Caco-2 (cell line): ENCODE results near the gene PIR. TPM values are rescaled to one million over a fixed set of nuclear protein-coding genes. Genes with fewer than 3 reads are reported as not detected.

Source experiments
- BruUV-seq: library from RNA; stranded (reverse); fragments of 400-500 nt; replicated peaks from 2 replicates; lab custom pipeline; 2021; lab: Mats Ljungman, UMichigan
- CTCF ChIA-PET: fragments of 300-600 bp; sonication (Branson Sonifier 250); formaldehyde crosslinking; loops from one replicate; lab custom pipeline; 2022; ENCODE audit warnings: antibody characterized with exemption; lab: Charles Lee
- POLR2A ChIA-PET: fragments of 300-600 bp; sonication (Branson Sonifier 250); formaldehyde crosslinking; loops from one replicate; lab custom pipeline; 2022; ENCODE audit warnings: antibody characterized with exemption; lab: Charles Lee
- DNase-seq, 2 experiments: peaks; one replicate each; pipeline versions ENCODE4 v3.0.0 to v3.0.0-alpha.2; 2020 to 2022
- H3K27me3 ChIP-seq: replicated peaks from 2 replicates; pipeline ENCODE4 v1.6.0; 2011; ENCODE audit warnings: low read length; ENCODE audit not compliant: control insufficient read depth, insufficient read depth
- H3K36me3 ChIP-seq: 2 replicates; pipeline ENCODE4 v1.5.1; 2011; ENCODE audit warnings: low read length; ENCODE audit not compliant: control insufficient read depth, insufficient read depth
- H3K4me1 ChIP-seq: fragments of 250-450 bp; sonication (Bioruptor Pico); 2 replicates; pipeline ENCODE4 v1.5.1; 2020; ENCODE audit warnings: mild to moderate bottlenecking
- H3K4me3 ChIP-seq: 2 replicates; pipeline ENCODE4 v1.5.1; 2011; ENCODE audit warnings: low read depth, mild to moderate bottlenecking, control low read depth, low read length
- H3K9me3 ChIP-seq: fragments of 250-450 bp; sonication (Bioruptor Pico); 2 replicates; pipeline ENCODE4 v1.5.1; 2020; ENCODE audit warnings: mild to moderate bottlenecking, moderate library complexity
- H3K27ac Mint-ChIP-seq: one replicate; pipeline ENCODE4 v1.8.0; 2022; ENCODE audit warnings: mixed read lengths; ENCODE audit not compliant: unreplicated experiment
- H3K27me3 Mint-ChIP-seq: one replicate; pipeline ENCODE4 v1.8.0; 2022; ENCODE audit warnings: mixed read lengths; ENCODE audit not compliant: insufficient read depth, unreplicated experiment
- H3K36me3 Mint-ChIP-seq: one replicate; pipeline ENCODE4 v1.8.0; 2022; ENCODE audit warnings: mild to moderate bottlenecking, mixed read lengths; ENCODE audit not compliant: insufficient read depth, unreplicated experiment
- H3K4me1 Mint-ChIP-seq: one replicate; pipeline ENCODE4 v1.8.0; 2022; ENCODE audit warnings: low read depth, mixed read lengths; ENCODE audit not compliant: unreplicated experiment
- H3K4me3 Mint-ChIP-seq: one replicate; pipeline ENCODE4 v1.8.0; 2022; ENCODE audit warnings: mild to moderate bottlenecking, moderate library complexity, mixed read lengths; ENCODE audit not compliant: unreplicated experiment
- H3K9me3 Mint-ChIP-seq: one replicate; pipeline ENCODE4 v1.8.0; 2022; ENCODE audit warnings: mixed read lengths; ENCODE audit not compliant: unreplicated experiment
- CTCF ChIP-seq, 2 experiments: fragments of 200-600 bp in 1 of 2; IDR thresholded peaks; 1 replicate in 1 of 2; 2 replicates in 1 of 2; pipeline versions ENCODE4 v1.5.1 to v1.8.0; 2011 to 2022; ENCODE audit warnings: antibody characterized with exemption in 1 of 2, control low read depth in 1 of 2, inconsistent platforms in 1 of 2, low read depth in 1 of 2, low read length in 1 of 2, mild to moderate bottlenecking in 1 of 2, moderate library complexity in 1 of 2; ENCODE audit not compliant: insufficient read depth in 1 of 2, severe bottlenecking in 1 of 2, unreplicated experiment in 1 of 2
- intact Hi-C: fragments of 100-400 bp; cut with micrococcal nuclease; formaldehyde crosslinking; loops from one replicate; pipeline ENCODE4 v1.10.0; 2022; ENCODE audit not compliant: unreplicated experiment
- total RNA-seq: library from RNA; stranded (reverse); gene quantifications from 2 replicates; pipeline ENCODE4 v1.2.3, GENCODE V29; 2022

PIR gene
- total RNA-seq, 1 experiment from 2014 or later = 15.7 TPM

DNA sequence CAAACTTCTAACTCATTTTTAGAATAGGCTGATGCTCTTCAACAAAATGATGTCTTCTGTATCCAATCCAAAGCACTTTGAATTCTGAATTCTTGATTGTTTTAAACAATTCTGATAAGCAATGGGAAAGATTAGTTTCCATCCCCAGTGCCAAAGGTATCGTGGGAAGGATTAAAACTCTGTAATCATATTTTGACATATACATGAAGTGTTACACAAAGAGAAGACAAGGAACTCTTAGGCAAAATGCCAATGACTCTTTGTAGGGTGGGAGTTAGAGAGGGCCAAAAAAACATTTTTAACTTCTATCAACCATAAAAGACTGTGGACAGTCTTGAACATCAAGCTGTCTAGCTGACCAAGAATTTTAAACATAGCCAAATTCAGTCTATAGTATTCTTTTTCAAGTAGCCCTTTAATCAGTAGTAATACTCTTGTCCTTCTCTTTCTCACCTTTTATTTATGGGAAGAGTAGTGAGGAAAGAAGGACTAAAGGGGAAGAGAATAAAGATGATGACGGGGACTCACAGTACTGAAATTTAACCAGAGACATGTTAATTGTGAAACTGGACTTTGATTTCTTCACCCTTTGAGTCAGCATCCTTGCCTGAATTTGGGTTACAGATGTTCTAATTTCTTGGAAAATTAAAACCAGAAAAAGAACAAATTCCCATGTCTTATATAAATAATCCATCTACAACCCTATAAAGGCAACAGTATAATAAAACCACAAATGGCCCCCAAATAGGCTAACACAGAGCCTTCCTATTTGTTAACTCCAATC is 57.1 kb downstream of the PIR start:
- POLR2A ChIA-PET = no interaction called here
- no peak for TF ChIP-seq CTCF (IDR thresholded peaks at IDR 0.05; ENCODE audit: insufficient read depth in 1 of 2, low read depth in 1 of 2, low read length in 1 of 2, severe bottlenecking in 1 of 2, unreplicated experiment in 1 of 2)
- H3K27ac Mint-ChIP-seq = no peak overlapping the region

GRCh38 chrX:15434205-15434604 is 58.9 kb downstream of the PIR start:
- no peaks in the 10 kb centered on the region for H3K4me1 ChIP-seq
- Mint-ChIP-seq H3K4me1 (no peaks in the 10 kb centered on the region), H3K4me3 (no peak overlapping the region), H3K9me3 (no peaks in the 10 kb centered on the region), H3K27me3 (no peaks in the 10 kb centered on the region), H3K36me3 (peaks cover under 1% of the 10 kb centered on the region), H3K27ac (no peak overlapping the region)
- H3K36me3 ChIP-seq = no peaks in the 10 kb centered on the region
- intact Hi-C loops = no loop called here
- H3K9me3 ChIP-seq = no peaks in the 10 kb centered on the region
- no TSS peak for BruUV-seq
- POLR2A ChIA-PET = no interaction called here
- no peaks in the 10 kb centered on the region for H3K27me3 ChIP-seq
- no peak for TF ChIP-seq CTCF (IDR thresholded peaks at IDR 0.05; ENCODE audit: insufficient read depth in 1 of 2, low read depth in 1 of 2, low read length in 1 of 2, severe bottlenecking in 1 of 2, unreplicated experiment in 1 of 2)
- no peak overlapping the region for H3K4me3 ChIP-seq
- CTCF ChIA-PET = no interaction called here
- DNase-seq = no peak

More for the DNA sequence above, 57.1 kb downstream of the PIR start:
- no peak for DNase-seq
- Mint-ChIP-seq H3K4me1 (no peaks in the 10 kb centered on the region), H3K27me3 (no peaks in the 10 kb centered on the region), H3K4me3 (no peak overlapping the region), H3K36me3 (no peaks in the 10 kb centered on the region), H3K9me3 (no peaks in the 10 kb centered on the region)
- Histone ChIP-seq H3K4me1 (no peaks in the 10 kb centered on the region), H3K9me3 (no peaks in the 10 kb centered on the region), H3K36me3 (no peaks in the 10 kb centered on the region), H3K4me3 (no peak overlapping the region), H3K27me3 (no peaks in the 10 kb centered on the region)
- intact Hi-C loops = no loop called here
- CTCF ChIA-PET = no interaction called here
- no TSS peak for BruUV-seq

DNA sequence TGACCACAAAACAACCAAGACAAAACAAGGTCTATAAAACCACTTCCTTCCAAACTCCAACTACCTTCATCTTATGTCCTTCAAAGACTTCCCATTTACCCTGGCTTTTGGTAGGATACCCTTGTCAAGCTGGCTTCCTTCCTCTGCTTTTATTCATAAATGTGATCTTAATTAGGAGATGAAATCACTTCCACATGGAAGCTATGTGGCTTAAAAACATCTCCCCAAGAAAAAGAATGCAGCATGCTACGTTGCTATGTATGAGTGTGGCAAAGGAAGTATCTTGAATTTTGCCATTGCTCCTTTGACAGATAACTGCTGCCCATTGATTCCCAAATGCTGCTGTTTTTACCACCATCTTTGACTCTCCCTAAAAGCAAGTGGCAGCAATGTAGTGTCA is 62.5 kb downstream of the PIR start:
- POLR2A ChIA-PET = no interaction called here
- Histone ChIP-seq H3K4me3 (no peak overlapping the region), H3K9me3 (no peaks in the 10 kb centered on the region), H3K27me3 (no peaks in the 10 kb centered on the region), H3K4me1 (no peaks in the 10 kb centered on the region), H3K36me3 (no peaks in the 10 kb centered on the region)
- peaks cover 6% of the 10 kb centered on the region for H3K36me3 Mint-ChIP-seq
- DNase-seq = no peak
- no peak overlapping the region for H3K4me3 Mint-ChIP-seq
- H3K27ac Mint-ChIP-seq = no peak overlapping the region
- no peaks in the 10 kb centered on the region for H3K27me3 Mint-ChIP-seq
- CTCF ChIA-PET = no interaction called here
- no peaks in the 10 kb centered on the region for H3K4me1 Mint-ChIP-seq
- intact Hi-C loops = no loop called here
- no TSS peak for BruUV-seq
- H3K9me3 Mint-ChIP-seq = no peaks in the 10 kb centered on the region
- TF ChIP-seq CTCF (IDR thresholded peaks at IDR 0.05; ENCODE audit: insufficient read depth in 1 of 2, low read depth in 1 of 2, low read length in 1 of 2, severe bottlenecking in 1 of 2, unreplicated experiment in 1 of 2) = no peak
